Spleen (tissue), 11 donors: ENCODE measurements around the gene CDKL2. TPM values are rescaled to one million over a fixed set of nuclear protein-coding genes. Genes with fewer than 3 reads are reported as not detected.
A peak's percentile ranks its signal among the peaks of the same experiment; 100 is the strongest.

Source experiments
- DNase-seq: peaks from one replicate; pipeline ENCODE4 v3.0.0-alpha.2; 2020
- H3K27ac ChIP-seq, 8 donors: fragments of 200-600 bp; sonication (generic) in 7 of 8; 1 replicate in 4 of 8; 2 replicates in 4 of 8; pipeline versions ENCODE4 v1.5.0 to v1.8.0; 2016 to 2021; ENCODE audit warnings: inconsistent platforms in 4 of 8, mild to moderate bottlenecking in 4 of 8, moderate library complexity in 1 of 8
- H3K27me3 ChIP-seq, 7 donors: fragments of 200-600 bp; sonication (generic) in 6 of 7; replicated peaks in 1 of 7; 1 replicate in 4 of 7; 2 replicates in 3 of 7; pipeline versions ENCODE4 v1.5.0 to v1.8.0; 2016 to 2021; ENCODE audit warnings: inconsistent platforms in 3 of 7, mild to moderate bottlenecking in 1 of 7
- H3K36me3 ChIP-seq, 6 donors: fragments of 200-600 bp; sonication (generic) in 5 of 6; 1 replicate in 4 of 6; 2 replicates in 2 of 6; pipeline versions ENCODE4 v1.5.0 to v1.8.0; 2016 to 2021; ENCODE audit warnings: inconsistent platforms in 2 of 6
- H3K4me1 ChIP-seq, 6 donors: fragments of 200-600 bp; sonication (generic) in 5 of 6; 1 replicate in 3 of 6; 2 replicates in 3 of 6; pipeline versions ENCODE4 v1.5.0 to v1.8.0; 2016 to 2021; ENCODE audit warnings: inconsistent platforms in 3 of 6
- H3K4me3 ChIP-seq, 8 donors: fragments of 200-600 bp; sonication (generic) in 7 of 8; 1 replicate in 4 of 8; 2 replicates in 4 of 8; pipeline versions ENCODE4 v1.5.0 to v1.8.0; 2016 to 2021; ENCODE audit warnings: inconsistent platforms in 4 of 8, mild to moderate bottlenecking in 4 of 8, moderate library complexity in 2 of 8
- H3K9me3 ChIP-seq, 8 donors: fragments of 200-600 bp; sonication (generic) in 7 of 8; 1 replicate in 4 of 8; 2 replicates in 4 of 8; pipeline versions ENCODE4 v1.5.0 to v1.8.0; 2016 to 2021; ENCODE audit warnings: inconsistent platforms in 4 of 8
- POLR2A ChIP-seq, 3 donors: fragments of 450-650 bp; IDR thresholded peaks; one replicate each; pipeline ENCODE4 v1.5.1; 2017; ENCODE audit warnings: antibody characterized with exemption in 3 of 3, mild to moderate bottlenecking in 1 of 3
- POLR2AphosphoS5 ChIP-seq, 3 donors: sonication (generic); formaldehyde crosslinking; IDR thresholded peaks; one replicate each; pipeline ENCODE4 v1.5.1; 2017; ENCODE audit warnings: antibody characterized with exemption in 3 of 3
- WGBS, 5 donors: extraction: QIAGEN DNeasy Blood & Tissue Kit in 3 of 5; methylation state at CpG; one replicate each; pipeline versions ENCODE4 v1.1.5 to v1.1.7; 2013 to 2018; 5-methylcytosine and 5-hydroxymethylcytosine counted together
- intact Hi-C: fragments of 100-400 bp; cut with DNase I; formaldehyde crosslinking; loops from one replicate; pipeline ENCODE4 v1.15.0; 2023; ENCODE audit warnings: low total_unique reads
- polyA plus RNA-seq, 3 donors: library from polyadenylated mRNA; stranded (reverse); fragments of 200-250 nt; gene quantifications; one replicate each; pipeline ENCODE4 v1.2.1, GENCODE V29; 2013
- total RNA-seq, 7 donors: library from RNA; depleted of rRNA in 3 of 7; stranded (reverse); fragments of >200 nt in 3 of 7; fragmentation: NEBNext Ultra II Directional in 4 of 7; extraction: Animal tissue kit (Norgen Biotek cat#: 25700) in 4 of 7; gene quantifications; one replicate each; pipeline versions ENCODE4 v1.1.0 to v1.2.1, GENCODE V29; 2016 to 2021
- TF ChIP-seq, protein P1 (sequence below), 11 experiments: fragments of 200-600 bp in 7 of 11; fragments of 450-650 bp in 4 of 11; sonication (generic) in 4 of 11; IDR thresholded peaks in 8 of 11; conservative IDR thresholded peaks in 3 of 11; 1 replicate in 7 of 11; 2 replicates in 4 of 11; pipeline versions ENCODE4 v1.4.0 to v1.8.0; 2016 to 2021; ENCODE audit warnings: antibody characterized with exemption in 11 of 11, inconsistent platforms in 4 of 11, mild to moderate bottlenecking in 1 of 11
- donor health status: healthy with polysubstance abuse.
- donor health status: DM: no; HTN: no; CAD: no; lungs with moderate emphysema.
- donor health status: DM: no; HTN: no; CAD: no.
- donor health status: Bipolar disorder and iron deficiency.
- donor health status: healthy.
- donor health status: DM: no; HTN: no; CAD: no.
- donor health status: DM: yes; HTN: yes; CAD: no.

CDKL2 gene
- total and polyA plus RNA-seq, 10 donors = 0.03 to 0.40 (median 0.27) TPM; not detected in 3

DNA sequence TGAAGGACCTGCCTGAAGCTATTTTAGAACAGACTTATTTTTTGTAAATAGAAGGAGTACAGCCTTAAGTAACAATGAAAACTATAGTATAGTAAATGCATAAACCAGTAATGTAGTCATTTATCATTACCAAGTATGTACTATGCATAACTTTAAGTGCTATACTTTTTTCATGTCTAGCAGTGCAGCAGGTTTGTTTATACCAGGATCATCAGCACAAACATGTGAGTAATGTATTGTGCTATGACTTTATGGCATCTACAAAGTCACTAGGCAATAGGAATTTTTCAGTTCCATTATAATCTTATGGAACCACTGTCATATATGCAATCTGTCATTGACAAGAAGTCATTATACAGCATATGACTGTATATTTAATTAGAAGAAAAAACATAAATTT, 77.9 kb downstream of the CDKL2 start:
- TF ChIP-seq, protein P1, sequence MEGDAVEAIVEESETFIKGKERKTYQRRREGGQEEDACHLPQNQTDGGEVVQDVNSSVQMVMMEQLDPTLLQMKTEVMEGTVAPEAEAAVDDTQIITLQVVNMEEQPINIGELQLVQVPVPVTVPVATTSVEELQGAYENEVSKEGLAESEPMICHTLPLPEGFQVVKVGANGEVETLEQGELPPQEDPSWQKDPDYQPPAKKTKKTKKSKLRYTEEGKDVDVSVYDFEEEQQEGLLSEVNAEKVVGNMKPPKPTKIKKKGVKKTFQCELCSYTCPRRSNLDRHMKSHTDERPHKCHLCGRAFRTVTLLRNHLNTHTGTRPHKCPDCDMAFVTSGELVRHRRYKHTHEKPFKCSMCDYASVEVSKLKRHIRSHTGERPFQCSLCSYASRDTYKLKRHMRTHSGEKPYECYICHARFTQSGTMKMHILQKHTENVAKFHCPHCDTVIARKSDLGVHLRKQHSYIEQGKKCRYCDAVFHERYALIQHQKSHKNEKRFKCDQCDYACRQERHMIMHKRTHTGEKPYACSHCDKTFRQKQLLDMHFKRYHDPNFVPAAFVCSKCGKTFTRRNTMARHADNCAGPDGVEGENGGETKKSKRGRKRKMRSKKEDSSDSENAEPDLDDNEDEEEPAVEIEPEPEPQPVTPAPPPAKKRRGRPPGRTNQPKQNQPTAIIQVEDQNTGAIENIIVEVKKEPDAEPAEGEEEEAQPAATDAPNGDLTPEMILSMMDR (IDR thresholded peaks at IDR 0.05 in 8 of 11, conservative IDR thresholded peaks at IDR 0.05 in 3 of 11) = no peak
- Histone ChIP-seq H3K27me3 (no peaks in the 10 kb centered on the region), H3K36me3 (no peaks in the 10 kb centered on the region), H3K4me3 (no peak overlapping the region), H3K27ac (no peak overlapping the region), H3K9me3 (no peaks in the 10 kb centered on the region), H3K4me1 (no peaks in the 10 kb centered on the region)
- intact Hi-C loops = no loop called here
- DNase-seq = no peak

DNA sequence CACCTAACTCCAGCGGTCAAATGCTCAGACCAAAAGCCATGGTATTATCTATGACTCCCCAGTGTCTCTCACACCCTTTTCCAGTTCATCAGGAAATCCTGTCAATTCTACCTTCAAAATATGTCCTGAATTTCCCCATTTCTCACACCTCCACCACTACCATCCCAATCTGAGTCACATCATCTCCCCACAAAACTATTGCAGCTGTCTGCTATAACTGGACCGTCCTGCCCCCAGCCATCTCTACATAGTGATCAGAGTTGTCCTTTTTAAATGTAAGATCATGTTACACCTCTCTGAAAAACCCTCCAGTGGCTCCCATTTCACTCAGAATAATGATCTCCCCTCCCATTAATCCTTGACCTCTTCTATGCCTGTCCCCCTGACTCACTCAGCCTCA, 81.3 kb downstream of the CDKL2 start:
- intact Hi-C loops = no loop called here
- Histone ChIP-seq H3K4me3 (no peak overlapping the region), H3K27ac (no peak overlapping the region), H3K9me3 (no peaks in the 10 kb centered on the region), H3K36me3 (peaks cover 0 to 21% (median 5%) of the 10 kb centered on the region in 6 donors), H3K27me3 (no peaks in the 10 kb centered on the region), H3K4me1 (no peaks in the 10 kb centered on the region)
- DNase-seq = no peak
- WGBS, 5 donors = 73 to 92% (median 91%) methylated on average over 2 of the region's 2 CpGs
- TF ChIP-seq POLR2AphosphoS5 (IDR thresholded peaks at IDR 0.05) (no peak), POLR2A (IDR thresholded peaks at IDR 0.05) (no peak)
- TF ChIP-seq, protein P1 (IDR thresholded peaks at IDR 0.05 in 8 of 11, conservative IDR thresholded peaks at IDR 0.05 in 3 of 11) = no peak

DNA sequence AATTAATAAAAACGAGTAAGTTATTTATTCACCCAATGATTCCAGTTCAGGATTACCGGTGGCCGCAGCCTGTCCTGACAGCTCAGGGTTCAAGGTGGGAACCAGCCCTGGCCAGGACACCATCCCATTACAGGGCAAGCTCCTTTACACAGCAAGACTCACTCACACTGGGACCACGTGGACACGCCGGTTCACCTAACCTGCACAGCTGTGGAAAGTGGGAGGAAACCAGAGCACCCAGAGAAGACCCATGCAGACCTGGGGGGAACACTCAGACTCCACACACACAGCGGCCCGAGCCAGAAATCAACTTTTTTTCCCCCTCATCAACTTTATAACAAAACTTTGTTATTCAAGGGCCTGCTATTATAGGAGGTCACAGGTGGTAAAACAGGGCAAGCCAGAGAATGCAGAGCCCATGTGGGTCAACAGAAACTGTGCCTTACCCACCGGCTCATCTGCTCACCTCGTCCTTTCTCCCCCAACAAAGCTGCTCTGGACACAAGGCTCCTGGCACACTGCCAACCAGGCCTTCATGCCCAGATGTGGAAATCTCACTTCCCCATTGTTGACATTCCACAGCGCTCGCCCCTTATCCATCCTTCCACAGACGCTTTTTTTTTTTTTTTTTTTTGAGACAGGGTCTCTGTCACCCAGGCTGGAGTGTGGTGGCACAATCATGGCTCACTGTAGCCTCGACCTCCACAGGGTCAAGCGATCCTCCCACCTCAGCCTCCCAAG, 82.5 kb downstream of the CDKL2 start:
- 75 to 86% (median 80%) methylated on average over 15 of the region's 15 CpGs for WGBS, 5 donors
- H3K36me3 ChIP-seq = peaks cover 0 to 30% (median 5%) of the 10 kb centered on the region in 6 donors
- TF ChIP-seq, protein P1 (IDR thresholded peaks at IDR 0.05 in 8 of 11, conservative IDR thresholded peaks at IDR 0.05 in 3 of 11) = no peak
- TF ChIP-seq POLR2AphosphoS5 (IDR thresholded peaks at IDR 0.05) (peak in 2 of 3 donors; percentile 12 to 28), POLR2A (IDR thresholded peaks at IDR 0.05) (no peak)
- no peaks in the 10 kb centered on the region for H3K9me3 ChIP-seq
- H3K27ac ChIP-seq = no peak overlapping the region
- no peak overlapping the region for H3K4me3 ChIP-seq
- intact Hi-C loops = no loop called here
- H3K4me1 ChIP-seq = no peaks in the 10 kb centered on the region
- no peak for DNase-seq
- no peaks in the 10 kb centered on the region for H3K27me3 ChIP-seq

DNA sequence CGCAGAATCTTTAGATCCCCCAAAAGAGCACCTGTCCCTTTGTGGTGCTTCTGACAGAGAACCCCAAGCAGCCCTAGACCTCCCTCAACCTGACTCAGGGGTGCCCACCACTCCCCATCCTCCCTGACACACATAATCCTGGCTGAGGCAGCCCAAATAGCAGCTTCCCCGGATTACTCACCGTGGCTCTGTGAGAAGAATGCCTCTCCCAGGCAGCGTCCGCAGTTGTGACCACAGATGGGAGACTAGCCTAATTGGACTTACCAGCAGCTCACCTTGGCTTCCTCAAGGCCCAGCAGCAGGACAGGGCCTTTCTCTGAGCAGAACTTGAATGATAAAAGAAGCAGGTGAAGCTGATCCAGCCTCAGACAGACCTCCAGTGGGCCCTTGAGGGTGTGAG, 84.8 kb downstream of the CDKL2 start:
- intact Hi-C loops = no loop called here
- WGBS, 5 donors = 93 to 99% (median 96%) methylated on average over 4 to 5 of the region's 5 CpGs
- DNase-seq = no peak
- TF ChIP-seq POLR2A (IDR thresholded peaks at IDR 0.05) (no peak), POLR2AphosphoS5 (IDR thresholded peaks at IDR 0.05) (no peak)
- TF ChIP-seq, protein P1 (IDR thresholded peaks at IDR 0.05 in 8 of 11, conservative IDR thresholded peaks at IDR 0.05 in 3 of 11) = no peak
- H3K9me3 ChIP-seq = no peaks in the 10 kb centered on the region
- H3K27ac ChIP-seq = no peak overlapping the region
- no peak overlapping the region for H3K4me3 ChIP-seq
- peaks cover 0 to 44% (median 5%) of the 10 kb centered on the region in 6 donors for H3K36me3 ChIP-seq
- no peaks in the 10 kb centered on the region for H3K4me1 ChIP-seq
- no peaks in the 10 kb centered on the region for H3K27me3 ChIP-seq
